Adipocyte (in vitro differentiated cells): ENCODE results near the gene PLXNB3.

Source experiments
- DNase-seq: peaks from one replicate; pipeline ENCODE4 v3.0.0-alpha.2; 2015; ENCODE audit warnings: low read depth
- H3K27me3 ChIP-seq: replicated peaks from 2 replicates; pipeline ENCODE4 v1.7.0; 2013; ENCODE audit warnings: mild to moderate bottlenecking, low read length, moderate library complexity; ENCODE audit not compliant: control insufficient read depth, insufficient read depth
- H3K36me3 ChIP-seq: 2 replicates; pipeline ENCODE4 v1.7.0; 2013; ENCODE audit warnings: low read length, mild to moderate bottlenecking, moderate library complexity; ENCODE audit not compliant: control insufficient read depth, insufficient read depth, severe bottlenecking
- H3K4me1 ChIP-seq: 2 replicates; pipeline ENCODE4 v1.7.0; 2013; ENCODE audit warnings: mild to moderate bottlenecking, low read length, moderate library complexity; ENCODE audit not compliant: control insufficient read depth, insufficient read depth
- H3K4me3 ChIP-seq: 2 replicates; pipeline ENCODE4 v1.7.0; 2013; ENCODE audit warnings: mild to moderate bottlenecking, low read length, moderate library complexity
- H3K9ac ChIP-seq: 2 replicates; pipeline ENCODE4 v1.7.0; 2013; ENCODE audit warnings: mild to moderate bottlenecking, low read length, moderate library complexity
- H3K9me3 ChIP-seq: 2 replicates; pipeline ENCODE4 v1.7.0; 2013; ENCODE audit warnings: mild to moderate bottlenecking, low read length, moderate library complexity; ENCODE audit not compliant: control insufficient read depth

The PLXNB3 gene

DNA sequence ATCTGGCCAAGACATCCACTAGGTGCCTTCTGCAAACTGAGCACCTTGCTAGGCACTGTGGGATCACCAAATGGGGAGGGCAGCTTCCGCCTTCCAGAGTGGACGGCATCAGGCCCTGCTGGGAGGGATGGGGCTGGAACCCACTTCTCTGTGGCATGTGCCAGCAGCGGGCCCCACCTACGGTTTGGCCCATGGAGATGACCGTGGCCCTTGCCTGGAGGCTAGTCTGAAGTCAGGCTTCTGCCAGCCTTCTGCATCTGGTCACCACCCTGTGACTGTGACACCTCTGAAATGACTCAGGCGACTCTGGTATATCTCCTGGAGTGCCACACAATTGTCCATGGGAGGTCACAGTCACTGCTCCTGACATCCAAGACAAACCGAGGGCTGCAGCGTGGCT, 37.6 kb downstream of the PLXNB3 start:
- H3K9ac ChIP-seq = no peak overlapping the region
- H3K36me3 ChIP-seq = peaks cover 22% of the 10 kb centered on the region
- H3K4me3 ChIP-seq = no peak overlapping the region
- no peak for DNase-seq
- peaks cover 12% of the 10 kb centered on the region for H3K27me3 ChIP-seq
- no peaks in the 10 kb centered on the region for H3K4me1 ChIP-seq
- H3K9me3 ChIP-seq = peaks cover 5% of the 10 kb centered on the region

DNA sequence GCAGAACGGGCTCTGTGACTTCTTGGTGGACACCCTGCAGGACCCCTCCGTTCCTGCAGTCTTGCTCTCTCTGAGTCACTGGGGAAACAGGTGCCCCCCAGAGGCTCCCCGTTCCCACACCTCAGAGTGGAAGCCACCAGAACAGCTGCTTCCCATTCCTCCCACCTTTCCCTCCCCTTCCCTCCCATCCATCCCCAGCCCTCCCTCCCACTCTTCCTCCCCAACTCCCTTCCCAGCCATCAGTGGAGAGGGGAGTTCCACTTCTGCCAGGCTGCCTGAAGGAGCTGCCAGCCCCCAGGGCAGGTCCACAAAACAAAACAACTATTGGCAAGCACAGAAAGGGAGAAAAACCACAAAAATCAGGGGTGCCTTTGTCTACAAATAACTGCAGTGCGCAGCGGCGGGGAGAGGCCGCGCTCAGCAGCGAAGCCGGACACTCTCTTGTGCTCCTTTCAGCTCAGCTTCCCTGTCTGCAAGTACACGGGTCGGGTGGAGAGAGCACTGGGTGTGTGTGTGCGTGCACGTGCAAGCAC, 38.5 kb downstream of the PLXNB3 start:
- H3K27me3 ChIP-seq = peaks cover 12% of the 10 kb centered on the region

DNA sequence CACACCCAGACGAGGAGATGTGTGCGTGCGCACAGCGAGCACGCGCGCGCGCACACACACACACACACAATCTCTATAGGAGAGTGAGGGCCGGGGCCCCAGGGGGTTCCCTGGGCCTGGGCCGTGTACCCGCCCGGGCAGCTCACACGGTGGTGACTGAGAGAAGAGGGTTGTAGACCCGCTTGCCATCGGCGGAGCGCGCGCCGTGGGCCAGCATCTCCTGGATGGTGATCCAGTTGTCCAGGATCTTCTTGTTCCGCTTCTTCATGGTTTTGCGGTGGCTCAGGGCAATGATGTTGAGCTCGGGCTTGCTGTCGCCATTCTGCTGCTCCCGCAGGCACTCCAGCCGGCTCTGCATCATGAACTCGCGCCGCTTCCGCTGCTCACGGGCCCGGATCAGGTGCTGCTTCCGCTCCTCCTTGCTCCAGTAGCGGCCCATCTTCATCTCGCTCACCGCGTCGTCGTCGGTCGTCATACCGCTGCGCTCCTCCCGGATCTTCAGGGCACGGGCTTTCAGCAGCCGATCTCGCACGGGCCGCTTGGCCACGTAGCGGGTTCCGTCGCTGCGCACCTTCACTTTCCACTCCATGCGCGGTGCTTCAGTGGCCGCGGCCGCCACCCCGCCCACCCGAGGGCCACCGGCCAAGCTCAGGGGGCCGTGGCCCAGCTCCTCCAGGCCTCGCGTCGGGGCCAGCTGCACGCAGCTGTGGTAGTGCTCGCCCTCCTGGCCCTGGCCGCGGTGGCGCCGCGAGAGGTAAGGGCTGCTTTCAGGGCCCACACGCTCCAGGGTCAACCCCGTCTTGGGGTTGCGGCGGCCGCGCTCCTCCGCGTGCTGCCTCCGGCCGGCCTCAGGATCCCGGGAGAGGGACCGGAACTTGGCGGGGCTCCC, 39.4 kb downstream of the PLXNB3 start:
- no peaks in the 10 kb centered on the region for H3K9me3 ChIP-seq
- H3K9ac ChIP-seq = no peak overlapping the region
- H3K36me3 ChIP-seq = peaks cover 10% of the 10 kb centered on the region
- DNase-seq = no peak
- H3K4me1 ChIP-seq = no peaks in the 10 kb centered on the region
- peaks cover 12% of the 10 kb centered on the region for H3K27me3 ChIP-seq
- H3K4me3 ChIP-seq = no peak overlapping the region

More for the DNA sequence above, 38.5 kb downstream of the PLXNB3 start:
- Histone ChIP-seq H3K9ac (no peak overlapping the region), H3K4me3 (no peak overlapping the region), H3K9me3 (peaks cover under 1% of the 10 kb centered on the region), H3K36me3 (peaks cover 16% of the 10 kb centered on the region), H3K4me1 (no peaks in the 10 kb centered on the region)
- no peak for DNase-seq

DNA sequence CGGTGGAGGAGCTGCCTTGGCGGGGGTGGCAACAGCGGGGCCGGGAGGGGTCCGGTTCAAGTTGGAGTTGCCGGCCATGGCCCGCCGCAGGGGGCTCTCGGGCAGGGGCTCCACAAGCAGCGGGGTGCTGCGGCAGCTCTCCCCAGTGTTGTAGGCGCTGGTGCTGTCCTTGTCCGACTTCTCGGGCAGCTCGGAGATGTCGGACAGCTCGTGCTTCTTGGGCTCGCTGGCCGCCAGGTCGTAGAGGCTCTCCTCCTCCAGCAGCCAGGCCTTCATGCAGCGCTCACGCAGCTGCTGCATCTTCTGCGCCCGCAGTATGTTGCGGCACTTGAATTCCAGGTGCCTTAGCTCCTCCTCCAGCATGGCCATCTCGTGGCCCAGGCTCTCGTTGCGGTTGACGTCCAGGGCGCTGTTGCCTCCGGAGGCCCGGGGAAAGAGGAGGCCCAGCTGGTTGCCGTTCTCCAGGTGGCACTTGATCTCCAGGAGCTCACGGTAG, 40.1 kb downstream of the PLXNB3 start:
- Histone ChIP-seq H3K4me1 (no peaks in the 10 kb centered on the region), H3K4me3 (no peak overlapping the region), H3K9me3 (peaks cover 3% of the 10 kb centered on the region), H3K27me3 (peaks cover 12% of the 10 kb centered on the region), H3K36me3 (peaks cover 4% of the 10 kb centered on the region), H3K9ac (no peak overlapping the region)
- DNase-seq = no peak

DNA sequence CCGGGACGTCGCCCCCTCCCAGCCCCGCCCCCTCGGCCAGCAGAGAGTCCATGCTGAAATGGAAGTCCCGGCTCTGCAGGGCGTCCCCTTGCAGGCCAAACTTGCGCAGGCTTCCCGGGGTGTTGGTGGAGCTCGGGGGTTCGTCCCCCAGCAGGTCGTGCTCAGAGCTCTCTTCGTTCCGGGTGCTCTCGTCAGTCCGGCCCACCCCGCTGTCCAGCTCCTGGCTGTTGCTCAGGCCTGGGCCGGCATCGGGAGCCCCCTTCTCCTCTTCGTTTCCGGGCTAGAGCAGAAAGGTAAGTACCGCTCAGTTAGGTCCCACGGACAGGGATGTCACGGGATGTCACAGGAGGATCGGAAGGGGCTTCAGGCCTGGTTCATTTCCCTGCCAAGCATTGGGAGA, 40.6 kb downstream of the PLXNB3 start:
- H3K36me3 ChIP-seq = no peaks in the 10 kb centered on the region
- H3K4me1 ChIP-seq = no peaks in the 10 kb centered on the region
- H3K9ac ChIP-seq = no peak overlapping the region
- no peak for DNase-seq
- peaks cover 3% of the 10 kb centered on the region for H3K9me3 ChIP-seq
- no peak overlapping the region for H3K4me3 ChIP-seq
- H3K27me3 ChIP-seq = peaks cover 12% of the 10 kb centered on the region

DNA sequence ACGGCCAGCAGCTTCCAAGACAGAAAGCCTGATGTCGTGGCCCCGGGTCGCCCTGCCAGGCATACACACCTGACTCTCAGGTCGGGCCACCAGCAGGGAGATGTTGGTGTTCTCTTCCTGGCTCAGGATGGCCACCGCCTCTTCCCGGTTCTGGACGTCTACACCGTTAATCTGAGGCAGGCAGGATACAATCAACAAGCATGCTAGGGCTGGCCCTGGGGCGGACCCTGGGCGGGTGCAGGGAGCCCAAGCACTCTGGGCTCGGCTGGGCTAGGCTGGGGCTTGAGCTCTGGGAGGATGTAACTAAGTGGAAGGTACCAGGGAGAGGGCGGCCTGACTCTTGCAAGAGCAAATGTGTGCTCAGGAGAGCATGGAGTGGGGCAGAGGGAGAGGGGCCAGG, 41.4 kb downstream of the PLXNB3 start:
- no peak for DNase-seq
- Histone ChIP-seq H3K9ac (no peak overlapping the region), H3K4me3 (no peak overlapping the region), H3K9me3 (peaks cover 8% of the 10 kb centered on the region), H3K4me1 (no peaks in the 10 kb centered on the region), H3K36me3 (no peaks in the 10 kb centered on the region), H3K27me3 (peaks cover 15% of the 10 kb centered on the region)

DNA sequence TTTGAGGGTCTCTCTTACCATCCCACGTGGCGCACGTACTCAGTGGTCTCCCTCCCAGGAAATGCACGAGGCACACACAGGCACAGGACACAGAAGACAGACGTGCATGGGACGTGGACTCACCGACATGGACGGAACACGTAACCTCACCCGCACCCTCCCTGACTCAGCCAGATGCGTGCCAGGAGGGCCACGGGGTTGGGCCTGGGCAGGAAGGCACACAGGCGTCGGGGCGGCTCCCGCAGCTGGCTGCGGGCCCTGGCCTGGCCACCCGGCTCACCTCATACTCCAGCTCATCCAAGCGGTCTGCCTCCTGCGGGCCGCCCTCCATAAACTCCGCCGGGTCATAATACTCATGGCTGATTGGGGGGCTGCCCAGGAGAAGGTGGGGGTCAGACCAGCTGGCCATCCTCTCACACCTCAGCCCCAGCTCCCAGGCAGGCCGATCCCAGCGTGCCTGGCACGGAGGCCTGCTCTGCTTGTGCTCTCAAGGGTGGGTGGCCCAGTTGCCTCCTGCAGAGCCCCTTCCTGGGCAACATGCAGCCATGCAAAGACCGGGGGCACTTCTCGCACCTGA, 43.0 kb downstream of the PLXNB3 start:
- peaks cover 17% of the 10 kb centered on the region for H3K27me3 ChIP-seq
- no peak overlapping the region for H3K9ac ChIP-seq
- no peaks in the 10 kb centered on the region for H3K36me3 ChIP-seq
- H3K4me1 ChIP-seq = no peaks in the 10 kb centered on the region
- DNase-seq = no peak
- H3K9me3 ChIP-seq = peaks cover 8% of the 10 kb centered on the region
- H3K4me3 ChIP-seq = no peak overlapping the region

GRCh38 chrX:153807976-153808375, 43.9 kb downstream of the PLXNB3 start:
- peaks cover 8% of the 10 kb centered on the region for H3K9me3 ChIP-seq
- H3K4me1 ChIP-seq = no peaks in the 10 kb centered on the region
- H3K9ac ChIP-seq = no peak overlapping the region
- no peak for DNase-seq
- H3K4me3 ChIP-seq = no peak overlapping the region
- H3K27me3 ChIP-seq = peaks cover 20% of the 10 kb centered on the region
- no peaks in the 10 kb centered on the region for H3K36me3 ChIP-seq

DNA sequence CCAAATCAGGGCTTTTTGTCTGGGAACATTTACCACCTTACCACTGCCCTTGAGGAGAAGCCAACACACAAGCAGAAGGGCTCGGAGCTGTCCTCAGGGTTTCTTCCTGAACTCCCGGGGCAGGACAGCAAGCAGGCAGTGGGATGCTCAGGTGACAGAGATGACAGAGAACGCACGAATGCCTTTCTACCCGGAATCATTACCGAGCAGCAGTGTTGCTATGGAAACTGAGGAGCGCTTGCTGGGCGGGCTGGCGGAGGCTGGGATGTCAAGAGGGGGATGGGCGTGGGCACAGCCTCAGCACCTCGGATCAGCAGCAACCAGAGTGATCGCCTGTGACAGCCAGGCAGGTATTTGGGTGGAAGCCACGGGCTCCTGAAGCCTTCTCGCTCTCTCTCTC, 48.2 kb downstream of the PLXNB3 start:
- no peak overlapping the region for H3K4me3 ChIP-seq
- DNase-seq = no peak
- H3K36me3 ChIP-seq = no peaks in the 10 kb centered on the region
- no peaks in the 10 kb centered on the region for H3K4me1 ChIP-seq
- H3K9ac ChIP-seq = no peak overlapping the region
- H3K9me3 ChIP-seq = peaks cover 8% of the 10 kb centered on the region
- H3K27me3 ChIP-seq = peaks cover 35% of the 10 kb centered on the region

DNA sequence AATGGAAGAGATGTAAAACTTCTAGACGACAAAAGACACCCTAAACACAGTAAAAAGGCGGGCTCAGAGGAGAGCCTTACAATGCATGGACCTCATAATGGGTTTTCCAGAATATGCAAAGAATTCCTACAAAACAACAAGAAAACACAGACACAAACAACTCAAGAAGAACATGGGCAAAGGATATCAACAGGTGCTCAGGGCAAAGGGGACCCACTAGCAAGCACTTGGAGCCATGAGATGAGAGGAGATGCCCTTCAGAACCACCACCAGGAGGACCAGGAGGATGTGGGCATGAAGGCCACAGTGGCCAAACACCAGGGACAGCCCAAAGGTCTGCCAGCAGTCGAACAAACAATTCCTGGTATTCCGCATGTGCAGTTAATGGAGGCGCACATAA, 49.1 kb downstream of the PLXNB3 start:
- no peak overlapping the region for H3K4me3 ChIP-seq
- H3K4me1 ChIP-seq = no peaks in the 10 kb centered on the region

GRCh38 chrX:153814591-153815315, 50.7 kb downstream of the PLXNB3 start:
- H3K36me3 ChIP-seq = no peaks in the 10 kb centered on the region
- no peak overlapping the region for H3K9ac ChIP-seq
- no peak for DNase-seq
- H3K9me3 ChIP-seq = peaks cover 5% of the 10 kb centered on the region
- no peaks in the 10 kb centered on the region for H3K4me1 ChIP-seq
- H3K4me3 ChIP-seq = no peak overlapping the region
- H3K27me3 ChIP-seq = peaks cover 46% of the 10 kb centered on the region

More for the DNA sequence above, 49.1 kb downstream of the PLXNB3 start:
- DNase-seq = no peak
- peaks cover 41% of the 10 kb centered on the region for H3K27me3 ChIP-seq
- no peaks in the 10 kb centered on the region for H3K36me3 ChIP-seq
- no peak overlapping the region for H3K9ac ChIP-seq
- H3K9me3 ChIP-seq = peaks cover 8% of the 10 kb centered on the region
